Measurements from ENCODE around the gene HIC1. TPM values are rescaled to one million over a fixed set of nuclear protein-coding genes. Genes with fewer than 3 reads are reported as not detected.

Gene HIC1
- polyA plus RNA-seq, 1 experiment, result 15.1 TPM

DNA sequence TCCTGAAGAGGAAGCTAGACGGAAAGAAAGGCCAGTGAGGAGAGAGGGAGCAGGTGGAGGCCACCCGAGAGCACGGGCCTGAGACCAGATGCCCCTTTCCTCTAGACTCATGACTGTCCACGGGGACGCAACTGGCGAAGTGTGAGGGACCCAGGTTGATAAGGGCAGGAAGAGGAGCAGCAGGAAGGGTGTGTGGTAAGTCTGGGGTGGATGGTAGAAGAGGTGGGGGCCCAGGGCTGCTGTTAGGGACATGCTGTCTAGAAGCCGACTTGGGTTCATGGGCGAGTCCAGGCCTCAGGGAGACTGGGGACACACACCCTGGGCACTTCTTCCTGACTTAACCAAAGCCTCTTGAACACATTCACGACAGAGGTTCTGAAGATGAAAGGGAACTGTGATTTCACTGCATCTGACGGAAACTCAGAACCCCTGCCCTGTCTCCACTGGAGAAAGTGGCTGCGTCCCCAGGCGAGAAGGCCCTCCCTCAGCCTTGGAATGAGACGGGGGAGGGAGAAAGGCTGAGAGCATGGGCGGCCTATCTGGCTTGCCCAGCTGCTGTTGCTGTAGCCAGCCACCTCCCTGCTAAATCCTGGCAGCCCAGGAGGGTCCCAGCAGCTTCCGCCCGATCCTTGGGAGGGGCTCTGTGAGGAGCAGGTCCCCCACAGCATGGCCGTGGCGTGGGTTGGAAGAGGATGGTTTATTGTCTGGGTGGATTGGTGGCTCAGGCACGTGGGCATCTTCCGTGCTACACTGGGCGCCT, 6.0 kb downstream of the HIC1 start:
- Histone ChIP-seq H3K36me3 (ENCODE audit: control insufficient read depth, insufficient read depth, low read length) (peaks cover 45% of the 10 kb centered on the region), H3K4me3 (ENCODE audit: low read depth, low read length) (no peak overlapping the region), H3K27me3 (ENCODE audit: control insufficient read depth, insufficient read depth, low read length) (no peaks in the 10 kb centered on the region)
- ChIA-PET POLR2A (no interaction called here), CTCF (interaction anchor here (0.9 to 9.7 kb wide), 7 partner anchors 9 to 188 kb away, joined by 3 to 310 read pairs (median 3); no protein-coding TSS in a partner anchor)
- TF ChIP-seq, protein P1, sequence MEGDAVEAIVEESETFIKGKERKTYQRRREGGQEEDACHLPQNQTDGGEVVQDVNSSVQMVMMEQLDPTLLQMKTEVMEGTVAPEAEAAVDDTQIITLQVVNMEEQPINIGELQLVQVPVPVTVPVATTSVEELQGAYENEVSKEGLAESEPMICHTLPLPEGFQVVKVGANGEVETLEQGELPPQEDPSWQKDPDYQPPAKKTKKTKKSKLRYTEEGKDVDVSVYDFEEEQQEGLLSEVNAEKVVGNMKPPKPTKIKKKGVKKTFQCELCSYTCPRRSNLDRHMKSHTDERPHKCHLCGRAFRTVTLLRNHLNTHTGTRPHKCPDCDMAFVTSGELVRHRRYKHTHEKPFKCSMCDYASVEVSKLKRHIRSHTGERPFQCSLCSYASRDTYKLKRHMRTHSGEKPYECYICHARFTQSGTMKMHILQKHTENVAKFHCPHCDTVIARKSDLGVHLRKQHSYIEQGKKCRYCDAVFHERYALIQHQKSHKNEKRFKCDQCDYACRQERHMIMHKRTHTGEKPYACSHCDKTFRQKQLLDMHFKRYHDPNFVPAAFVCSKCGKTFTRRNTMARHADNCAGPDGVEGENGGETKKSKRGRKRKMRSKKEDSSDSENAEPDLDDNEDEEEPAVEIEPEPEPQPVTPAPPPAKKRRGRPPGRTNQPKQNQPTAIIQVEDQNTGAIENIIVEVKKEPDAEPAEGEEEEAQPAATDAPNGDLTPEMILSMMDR (IDR thresholded peaks at IDR 0.05; ENCODE audit: insufficient read depth, low read depth, low read length), result no peak
- no peak for DNase-seq (ENCODE audit: low read depth)

DNA sequence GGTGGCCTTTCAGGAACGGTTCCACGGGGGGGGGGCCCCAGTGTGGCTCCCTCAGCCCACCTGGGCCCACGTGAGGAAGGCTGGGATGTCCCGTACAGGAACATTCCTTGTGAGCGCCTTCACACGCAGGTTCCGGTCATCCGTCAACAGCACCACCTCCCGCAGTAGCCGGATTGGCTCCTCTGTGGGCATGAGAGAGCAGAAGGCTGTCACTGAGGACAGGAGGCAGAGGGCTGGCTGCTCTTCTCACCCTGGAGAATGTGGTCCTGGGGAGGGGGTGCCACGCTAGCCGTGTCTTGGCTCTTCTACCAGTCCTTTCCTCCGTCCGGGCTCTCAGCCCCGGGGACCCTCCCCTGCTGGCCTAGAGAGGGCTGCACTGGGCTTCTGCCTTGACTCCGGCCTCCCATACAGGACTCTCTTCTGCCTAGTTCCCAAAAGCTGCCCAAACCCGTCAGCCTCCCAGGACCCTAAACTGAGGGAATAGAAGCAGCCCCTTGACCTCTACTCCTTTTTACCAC, 6.6 kb downstream of the HIC1 start:
- H3K36me3 ChIP-seq (ENCODE audit: control insufficient read depth, insufficient read depth, low read length), result peaks cover 43% of the 10 kb centered on the region
- no peaks in the 10 kb centered on the region for H3K27me3 ChIP-seq (ENCODE audit: control insufficient read depth, insufficient read depth, low read length)
- ChIA-PET CTCF (interaction anchor here (1.6 to 9.7 kb wide), 3 partner anchors 170 to 187 kb away, joined by 4 to 310 read pairs (median 28); no protein-coding TSS in a partner anchor), POLR2A (interaction anchor here (0.7 kb wide), 1 partner anchor 20 kb away, joined by 3 read pairs; no protein-coding TSS in a partner anchor)
- no peak overlapping the region for H3K4me3 ChIP-seq (ENCODE audit: low read depth, low read length)
- no peak for DNase-seq (ENCODE audit: low read depth)
- TF ChIP-seq, protein P1 (IDR thresholded peaks at IDR 0.05; ENCODE audit: insufficient read depth, low read depth, low read length), result no peak

DNA sequence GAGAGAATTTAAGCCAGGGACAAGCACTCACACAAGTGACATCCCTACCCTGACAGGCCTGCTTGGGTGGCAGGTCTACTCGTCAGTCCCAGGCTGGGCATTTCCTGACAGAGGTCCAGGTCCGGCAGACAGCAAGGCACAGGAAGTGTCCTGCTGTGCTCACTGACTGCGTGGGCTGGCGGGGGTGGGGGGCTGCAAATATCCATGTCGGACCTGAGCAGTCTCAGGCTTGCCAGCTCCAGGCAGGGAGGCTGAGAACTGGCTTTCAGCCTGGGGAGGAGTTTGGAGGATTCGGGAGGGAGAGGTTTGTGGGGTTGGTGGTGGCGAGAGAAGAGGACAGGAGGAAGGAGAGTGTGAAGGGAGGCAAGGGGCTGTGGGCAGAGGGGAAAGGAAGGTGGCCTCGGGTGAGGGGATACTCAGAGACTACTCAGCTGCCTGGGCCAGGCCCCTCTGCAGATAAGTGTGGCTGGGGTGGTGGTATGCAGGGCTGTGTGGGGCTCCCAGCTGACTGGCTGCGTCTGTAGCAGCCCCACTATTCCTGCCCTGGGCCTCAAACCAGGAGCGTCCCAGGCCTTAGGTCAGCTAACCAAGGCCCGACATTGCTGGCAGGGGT, 7.8 kb downstream of the HIC1 start:
- H3K36me3 ChIP-seq (ENCODE audit: control insufficient read depth, insufficient read depth, low read length), result peaks cover 40% of the 10 kb centered on the region
- TF ChIP-seq, protein P1 (IDR thresholded peaks at IDR 0.05; ENCODE audit: insufficient read depth, low read depth, low read length), result no peak
- H3K4me3 ChIP-seq (ENCODE audit: low read depth, low read length), result no peak overlapping the region
- no peaks in the 10 kb centered on the region for H3K27me3 ChIP-seq (ENCODE audit: control insufficient read depth, insufficient read depth, low read length)
- ChIA-PET CTCF (interaction anchor here (0.8 to 7.0 kb wide), 3 partner anchors 7 to 182 kb away, joined by 3 to 58 read pairs (median 29); partner anchors contain the start of gene HIC1), POLR2A (no interaction called here)
- DNase-seq (ENCODE audit: low read depth), result no peak

DNA sequence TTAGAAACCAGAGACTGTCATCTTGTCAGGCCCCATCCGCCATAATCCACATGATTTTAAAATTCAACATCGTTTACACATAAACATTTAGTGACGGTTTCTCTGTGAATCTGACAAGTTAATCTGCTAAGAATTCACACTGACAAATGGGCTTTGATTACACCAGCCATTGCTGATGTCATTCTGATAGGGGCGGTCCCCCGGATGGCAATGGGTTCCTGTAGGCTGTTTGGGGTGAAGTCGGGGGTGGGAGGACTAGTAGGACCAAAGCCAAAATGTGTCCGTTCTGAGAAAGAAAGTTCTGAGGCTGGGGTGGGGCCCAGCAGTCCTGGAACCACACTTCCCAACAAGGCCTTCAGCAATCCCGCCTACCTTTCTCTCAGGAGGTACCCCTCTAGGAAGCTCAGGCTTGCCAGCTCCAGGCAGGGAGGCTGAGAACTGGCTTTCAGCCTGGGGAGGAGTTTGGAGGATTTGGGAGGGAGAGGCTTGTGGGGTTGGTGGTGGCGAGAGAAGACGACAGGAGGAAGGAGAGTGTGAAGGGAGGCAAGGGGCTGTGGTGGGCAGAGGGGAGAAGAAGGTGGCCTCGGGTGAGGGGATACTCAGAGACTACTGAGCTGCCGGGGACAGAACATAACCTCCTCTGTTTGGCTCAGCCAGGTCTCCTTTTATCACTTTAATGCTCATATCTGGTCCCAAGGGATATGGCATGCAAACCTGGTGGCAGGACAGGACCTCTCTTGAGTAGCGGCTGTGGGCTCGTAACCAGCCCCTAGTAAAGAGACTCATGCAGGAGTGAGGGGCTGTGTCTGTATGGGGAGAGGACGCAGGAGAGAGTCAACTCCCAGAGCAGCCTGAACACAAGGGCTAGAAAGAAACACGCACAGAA, 8.6 kb downstream of the HIC1 start:
- TF ChIP-seq, protein P1 (IDR thresholded peaks at IDR 0.05; ENCODE audit: insufficient read depth, low read depth, low read length), result no peak
- Histone ChIP-seq H3K36me3 (ENCODE audit: control insufficient read depth, insufficient read depth, low read length) (peaks cover 34% of the 10 kb centered on the region), H3K4me3 (ENCODE audit: low read depth, low read length) (no peak overlapping the region), H3K27me3 (ENCODE audit: control insufficient read depth, insufficient read depth, low read length) (no peaks in the 10 kb centered on the region)
- ChIA-PET POLR2A (interaction anchor here (1.0 kb wide), 1 partner anchor 14 kb away, joined by 4 read pairs; no protein-coding TSS in a partner anchor), CTCF (interaction anchor here (0.6 to 7.0 kb wide), 11 partner anchors 8 to 217 kb away, joined by 3 to 58 read pairs (median 5); partner anchors contain the start of gene HIC1)
- DNase-seq (ENCODE audit: low read depth), result no peak

Measured in BJ (cell line).